ENCODE data around the gene DMBT1. TPM values are rescaled to one million over a fixed set of nuclear protein-coding genes. Genes with fewer than 3 reads are reported as not detected.

Gene DMBT1
- total RNA-seq, 2 donors from 2014 or later, result 33.6 to 165 TPM

DNA sequence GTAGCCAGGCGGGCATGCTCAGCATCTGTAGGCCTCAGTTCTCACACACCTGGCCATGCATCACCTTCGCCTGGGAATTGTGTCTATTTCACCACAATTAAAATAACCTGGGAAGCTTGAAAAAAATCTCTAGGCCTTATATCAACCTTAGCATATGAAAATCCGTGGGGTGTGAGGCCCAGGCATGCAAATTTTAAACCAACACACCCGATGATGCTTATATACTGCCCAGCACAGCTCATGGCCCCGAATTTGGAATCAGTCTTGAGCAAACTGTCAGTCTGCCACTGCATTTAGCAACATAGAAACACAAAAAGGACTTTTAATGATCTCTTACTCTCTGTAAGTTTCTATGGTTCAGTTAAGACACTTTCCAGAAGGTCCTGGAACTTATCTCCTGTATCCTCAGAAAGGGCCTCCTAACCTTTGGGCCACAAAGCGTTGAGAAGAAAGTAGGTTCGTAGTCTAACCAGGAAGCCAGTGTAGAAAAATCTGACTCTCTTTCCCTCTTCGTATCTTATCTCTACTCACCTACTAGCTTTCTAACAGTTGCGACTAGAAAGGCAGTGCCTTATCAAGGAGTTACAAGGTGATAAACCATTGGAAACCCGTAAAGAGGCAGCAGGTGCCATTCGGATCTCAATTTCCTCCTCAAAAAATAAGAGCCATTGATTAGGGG lies 12.0 kb upstream of the DMBT1 start:
- Histone ChIP-seq H3K9me3 (no peaks in the 10 kb centered on the region), H3K36me3 (no peaks in the 10 kb centered on the region), H3K9ac (ENCODE audit: low read depth in 2 of 2, low read length in 2 of 2) (no peak overlapping the region), H3K27me3 (no peaks in the 10 kb centered on the region), H3K4me3 (no peak overlapping the region), H3K27ac (peak overlapping the region; percentile 55), H3K4me1 (peaks cover 5% of the 10 kb centered on the region)
- intact Hi-C loops (cut with DNase I), result no loop called here
- DNase-seq, result no peak
- TF ChIP-seq, protein P1, sequence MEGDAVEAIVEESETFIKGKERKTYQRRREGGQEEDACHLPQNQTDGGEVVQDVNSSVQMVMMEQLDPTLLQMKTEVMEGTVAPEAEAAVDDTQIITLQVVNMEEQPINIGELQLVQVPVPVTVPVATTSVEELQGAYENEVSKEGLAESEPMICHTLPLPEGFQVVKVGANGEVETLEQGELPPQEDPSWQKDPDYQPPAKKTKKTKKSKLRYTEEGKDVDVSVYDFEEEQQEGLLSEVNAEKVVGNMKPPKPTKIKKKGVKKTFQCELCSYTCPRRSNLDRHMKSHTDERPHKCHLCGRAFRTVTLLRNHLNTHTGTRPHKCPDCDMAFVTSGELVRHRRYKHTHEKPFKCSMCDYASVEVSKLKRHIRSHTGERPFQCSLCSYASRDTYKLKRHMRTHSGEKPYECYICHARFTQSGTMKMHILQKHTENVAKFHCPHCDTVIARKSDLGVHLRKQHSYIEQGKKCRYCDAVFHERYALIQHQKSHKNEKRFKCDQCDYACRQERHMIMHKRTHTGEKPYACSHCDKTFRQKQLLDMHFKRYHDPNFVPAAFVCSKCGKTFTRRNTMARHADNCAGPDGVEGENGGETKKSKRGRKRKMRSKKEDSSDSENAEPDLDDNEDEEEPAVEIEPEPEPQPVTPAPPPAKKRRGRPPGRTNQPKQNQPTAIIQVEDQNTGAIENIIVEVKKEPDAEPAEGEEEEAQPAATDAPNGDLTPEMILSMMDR (IDR thresholded peaks at IDR 0.05), result no peak

DNA sequence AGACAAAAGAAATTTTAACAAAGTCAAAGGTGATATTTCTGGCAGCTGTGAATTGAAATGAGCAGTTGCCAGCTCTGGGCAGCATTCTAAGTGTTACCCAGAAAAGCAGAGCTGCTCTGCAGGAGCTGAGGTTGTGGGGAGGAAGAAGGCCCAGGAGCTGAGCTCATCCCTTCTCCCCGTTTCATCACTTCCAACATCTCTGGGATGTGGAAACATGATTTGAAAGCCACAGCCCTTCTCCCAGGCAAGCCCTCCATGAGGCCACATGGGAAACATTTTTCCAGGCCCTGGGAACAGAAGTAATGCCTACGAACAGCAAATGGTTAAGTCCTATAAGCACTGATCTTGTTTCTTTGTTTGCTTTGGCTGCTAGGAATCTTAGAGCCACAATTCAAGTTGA lies 10.9 kb upstream of the DMBT1 start:
- Histone ChIP-seq H3K9ac (ENCODE audit: low read depth in 2 of 2, low read length in 2 of 2) (no peak overlapping the region), H3K27ac (peak overlapping the region; percentile 55)
- intact Hi-C loops (cut with DNase I), result no loop called here

DNA sequence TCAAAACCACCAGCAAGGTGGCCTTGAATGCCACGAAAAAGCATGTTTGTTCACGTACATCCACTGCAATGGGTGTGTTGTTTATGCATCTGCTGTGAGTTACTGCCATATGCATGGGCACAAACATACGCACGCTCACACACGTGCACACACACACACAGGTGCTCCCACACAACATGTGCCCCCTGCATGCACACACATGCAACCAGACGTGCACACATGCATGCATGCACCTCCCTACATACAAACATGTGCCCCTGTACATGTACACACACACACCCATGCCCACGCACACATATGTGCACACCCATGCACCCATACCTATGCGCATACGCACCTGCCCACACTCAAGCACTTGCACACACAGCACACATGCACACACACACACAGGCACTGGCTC lies 10.1 kb upstream of the DMBT1 start:
- no peak for DNase-seq
- Histone ChIP-seq H3K27ac (no peak overlapping the region), H3K27me3 (no peaks in the 10 kb centered on the region), H3K9ac (ENCODE audit: low read depth in 2 of 2, low read length in 2 of 2) (no peak overlapping the region), H3K4me1 (no peaks in the 10 kb centered on the region), H3K9me3 (no peaks in the 10 kb centered on the region), H3K4me3 (no peak overlapping the region), H3K36me3 (no peaks in the 10 kb centered on the region)
- TF ChIP-seq, protein P1 (IDR thresholded peaks at IDR 0.05), result no peak
- intact Hi-C loops (cut with DNase I), result no loop called here

More for the DNA sequence above, 10.9 kb upstream of the DMBT1 start:
- H3K36me3 ChIP-seq, result no peaks in the 10 kb centered on the region
- DNase-seq, result no peak
- no peaks in the 10 kb centered on the region for H3K4me1 ChIP-seq
- H3K9me3 ChIP-seq, result no peaks in the 10 kb centered on the region
- H3K4me3 ChIP-seq, result no peak overlapping the region
- TF ChIP-seq, protein P1 (IDR thresholded peaks at IDR 0.05), result no peak
- H3K27me3 ChIP-seq, result no peaks in the 10 kb centered on the region

DNA sequence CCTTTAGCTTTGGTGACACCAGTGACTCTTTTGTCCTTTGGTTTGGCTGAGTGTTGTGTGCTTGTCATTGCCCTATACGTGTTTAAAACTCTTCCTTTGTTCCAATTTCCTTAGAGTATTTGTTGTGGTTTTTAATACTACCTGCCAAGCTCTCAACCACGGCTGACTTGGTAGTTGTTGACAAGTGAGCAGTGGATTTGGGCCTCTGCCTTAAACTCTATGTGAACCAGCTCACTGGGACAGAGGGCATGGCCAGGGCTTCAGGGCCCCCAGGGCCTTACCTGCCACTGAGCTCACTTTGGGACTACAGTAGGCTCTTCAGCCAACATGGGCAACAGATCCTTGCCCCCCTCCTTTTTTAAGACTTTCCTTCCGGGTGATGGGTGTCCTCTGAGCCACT lies 9.6 kb upstream of the DMBT1 start:
- H3K9ac ChIP-seq (ENCODE audit: low read depth in 2 of 2, low read length in 2 of 2), result no peak overlapping the region
- no peak overlapping the region for H3K4me3 ChIP-seq
- H3K36me3 ChIP-seq, result no peaks in the 10 kb centered on the region
- H3K27ac ChIP-seq, result no peak overlapping the region
- TF ChIP-seq, protein P1 (IDR thresholded peaks at IDR 0.05), result no peak
- intact Hi-C loops (cut with DNase I), result no loop called here
- no peaks in the 10 kb centered on the region for H3K27me3 ChIP-seq
- no peaks in the 10 kb centered on the region for H3K4me1 ChIP-seq
- H3K9me3 ChIP-seq, result no peaks in the 10 kb centered on the region
- no peak for DNase-seq

DNA sequence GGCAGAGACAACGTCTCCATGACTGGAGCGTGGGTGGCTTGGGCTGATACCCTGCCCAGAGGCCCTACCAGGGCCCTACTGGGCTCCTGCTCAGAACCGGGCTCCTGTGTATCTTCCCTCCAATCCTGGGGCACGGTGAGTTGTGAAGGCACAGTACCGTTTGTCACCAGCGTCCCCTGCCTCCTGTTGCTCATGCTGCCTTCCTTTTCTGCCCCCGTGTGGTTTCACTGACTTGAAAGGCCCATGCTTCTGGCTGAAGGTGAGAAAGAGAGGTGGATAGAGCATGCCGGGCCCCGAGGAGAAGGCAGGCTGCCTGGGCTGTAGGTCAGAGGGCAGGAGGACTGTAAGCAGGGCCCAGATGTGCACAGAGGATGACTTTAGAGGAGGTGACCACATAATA lies 9.1 kb upstream of the DMBT1 start:
- Histone ChIP-seq H3K4me3 (no peak overlapping the region), H3K9ac (ENCODE audit: low read depth in 2 of 2, low read length in 2 of 2) (no peak overlapping the region), H3K36me3 (no peaks in the 10 kb centered on the region), H3K27ac (no peak overlapping the region), H3K4me1 (no peaks in the 10 kb centered on the region), H3K27me3 (no peaks in the 10 kb centered on the region), H3K9me3 (no peaks in the 10 kb centered on the region)
- TF ChIP-seq, protein P1 (IDR thresholded peaks at IDR 0.05), result no peak
- intact Hi-C loops (cut with DNase I), result no loop called here
- no peak for DNase-seq
